GM19238 (cell line): ENCODE results near the gene PPP1R8.
"Not testable (repeated sequence)": the region's sequence is repeated elsewhere in the genome, so short reads cannot be mapped to it uniquely, and the experiment has no call there.

Experiments used
- DNase-seq: peaks from one replicate; pipeline ENCODE4 v3.0.0; 2011; ENCODE audit warnings: low spot score; ENCODE audit not compliant: insufficient read length

PPP1R8 gene

GRCh38 chr1:27831568-27832410, 1.2 kb downstream of the PPP1R8 start:
- no peak for DNase-seq

- no peak for DNase-seq
Measured at GRCh38 chr1:27832762-27833161, 2.2 kb downstream of the PPP1R8 start.

DNA sequence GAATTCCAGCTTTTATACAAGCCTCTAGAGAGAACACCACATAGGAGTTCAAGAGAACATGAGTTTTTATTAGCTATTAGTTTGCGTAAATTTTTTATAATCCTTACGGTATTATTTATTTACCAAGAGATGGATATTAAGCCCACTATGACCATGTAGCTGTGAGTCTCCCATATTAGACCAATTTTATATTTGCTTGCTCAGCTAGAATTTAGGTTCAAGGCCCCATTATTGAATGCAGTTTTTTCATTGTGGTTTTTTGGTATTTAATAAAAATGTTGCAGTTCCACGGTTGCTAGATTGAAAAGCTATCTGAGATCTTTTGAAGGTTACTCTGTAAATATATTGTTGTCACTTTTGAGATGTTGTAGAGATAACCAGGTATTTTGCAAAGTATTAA, 2.9 kb downstream of the PPP1R8 start:
- no peak for DNase-seq

DNA sequence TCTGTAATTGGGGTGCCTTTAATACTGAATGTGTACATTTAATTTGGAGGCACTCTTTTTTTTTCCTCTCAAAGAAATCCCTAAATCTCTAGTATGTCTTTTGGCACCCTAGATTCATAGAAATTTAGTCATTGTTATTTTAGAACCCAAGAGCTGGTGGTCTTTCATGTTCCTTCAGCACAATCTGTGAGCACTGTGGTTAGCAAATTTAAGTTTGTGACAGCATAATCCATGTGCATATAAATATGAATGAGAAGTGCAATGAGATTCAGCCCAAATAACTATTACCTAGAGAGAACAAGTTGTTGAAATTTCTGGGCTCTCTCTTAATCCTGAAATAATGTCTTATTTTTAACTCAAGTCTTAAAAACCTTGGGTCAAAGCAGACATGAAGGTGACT, 4.5 kb downstream of the PPP1R8 start:
- DNase-seq: no peak

DNA sequence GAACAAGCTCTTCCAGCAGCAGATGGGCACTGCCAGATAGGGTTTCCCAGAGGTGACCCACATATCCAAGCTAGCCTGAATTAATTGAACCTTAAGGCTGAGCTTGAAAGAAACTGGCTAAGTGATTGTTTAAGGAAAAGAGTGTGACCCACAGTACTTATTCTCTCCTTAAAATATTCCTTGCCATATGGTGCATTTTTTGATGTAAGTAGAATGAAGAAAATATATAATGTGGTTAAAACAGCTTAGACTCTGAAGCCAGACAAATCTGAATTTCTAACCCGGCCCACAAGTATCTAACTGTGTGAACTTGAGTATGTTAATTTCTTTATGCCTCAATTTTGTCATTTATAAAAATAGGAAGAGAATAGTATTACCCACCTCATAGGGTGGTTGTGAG, 4.9 kb downstream of the PPP1R8 start:
- DNase-seq: no peak

- DNase-seq: no peak
Measured at GRCh38 chr1:27849951-27850350, 19.4 kb downstream of the PPP1R8 start.

GRCh38 chr1:27855085-27855484, 24.5 kb downstream of the PPP1R8 start:
- DNase-seq: no peak

DNA sequence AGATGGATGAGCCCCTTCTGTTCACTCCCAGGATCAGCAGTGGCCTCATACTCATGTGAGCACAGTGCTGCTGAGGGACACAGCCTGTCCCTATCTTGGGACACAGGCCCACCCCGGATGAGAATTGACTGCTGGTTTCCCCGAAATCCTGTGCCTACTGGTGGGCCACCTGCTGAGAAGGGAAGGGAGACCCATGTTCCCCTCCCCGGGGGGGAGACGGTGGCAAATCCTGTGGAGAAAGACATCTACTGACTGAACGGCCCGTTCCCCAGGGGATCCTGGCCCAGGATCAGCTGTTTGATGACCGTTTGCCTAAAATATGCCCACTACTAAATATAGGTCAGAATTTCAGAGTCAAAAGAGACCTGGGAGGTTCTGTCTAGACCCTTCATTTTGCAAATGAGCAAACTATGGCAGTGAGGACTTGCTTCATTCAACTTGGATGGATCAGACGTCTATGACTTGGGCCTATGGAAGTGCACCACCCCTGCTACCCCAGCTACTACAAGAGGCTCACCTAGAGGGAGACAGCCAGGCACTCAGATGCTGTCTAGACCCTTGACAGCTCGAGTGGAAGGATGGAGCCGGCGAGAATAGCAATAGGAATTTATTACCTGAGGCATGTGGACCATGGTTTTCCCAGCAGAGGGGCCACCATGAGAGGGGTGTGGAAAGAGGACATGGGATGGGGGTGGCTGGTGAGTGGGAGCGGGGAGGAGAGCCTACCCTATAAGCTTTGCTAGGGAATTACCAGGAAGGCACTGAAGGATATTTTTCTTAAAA, 26.2 kb downstream of the PPP1R8 start:
- DNase-seq: no peak

- not testable (repeated sequence) for DNase-seq
Measured at GRCh38 chr1:27857552-27857951, 27.0 kb downstream of the PPP1R8 start.

DNA sequence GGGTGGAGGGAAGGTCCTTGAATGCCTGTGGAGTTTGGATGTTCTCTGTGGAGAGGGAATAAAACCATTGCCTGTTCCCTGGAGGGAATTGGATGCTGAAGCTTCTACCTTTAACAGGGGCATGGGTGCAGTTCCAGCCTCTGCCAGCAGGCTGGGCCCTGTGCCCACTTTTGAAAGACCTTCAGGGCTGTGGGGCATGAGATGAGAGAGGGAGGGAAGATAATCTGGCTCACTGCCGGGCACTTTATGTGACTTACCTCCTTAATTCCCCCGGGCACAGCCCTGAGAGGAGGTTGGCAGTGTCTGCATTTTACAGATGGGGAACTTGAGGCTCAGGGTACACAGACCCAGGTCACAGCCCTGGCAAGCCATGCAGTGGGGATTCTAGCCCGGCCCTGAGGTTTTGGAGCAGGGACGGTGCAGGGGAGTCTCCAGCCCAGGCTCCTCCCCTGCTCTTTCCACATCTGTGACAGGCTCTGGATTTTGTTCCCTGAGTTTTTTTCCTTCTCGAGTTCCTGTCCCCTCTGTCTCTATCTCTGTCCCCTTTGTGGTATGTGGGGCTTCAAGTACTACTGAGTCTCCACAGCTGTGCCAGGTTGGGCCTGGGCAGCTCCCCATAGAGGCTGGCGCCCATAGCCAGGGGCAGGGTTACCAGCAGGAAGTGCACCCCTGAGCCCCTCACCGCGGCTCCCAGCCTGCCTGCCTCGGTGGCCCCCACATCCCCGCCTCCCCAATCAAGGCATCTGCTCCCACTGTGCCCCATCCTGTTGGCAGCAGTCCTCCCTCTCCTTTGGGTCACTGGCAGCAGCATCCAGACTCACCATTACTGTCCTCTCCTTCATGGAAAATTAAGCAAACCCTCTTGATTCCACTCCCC, 27.7 kb downstream of the PPP1R8 start:
- DNase-seq: peak; percentile 71

- no peak for DNase-seq
Measured at GRCh38 chr1:27858949-27859576, 28.5 kb downstream of the PPP1R8 start.

DNA sequence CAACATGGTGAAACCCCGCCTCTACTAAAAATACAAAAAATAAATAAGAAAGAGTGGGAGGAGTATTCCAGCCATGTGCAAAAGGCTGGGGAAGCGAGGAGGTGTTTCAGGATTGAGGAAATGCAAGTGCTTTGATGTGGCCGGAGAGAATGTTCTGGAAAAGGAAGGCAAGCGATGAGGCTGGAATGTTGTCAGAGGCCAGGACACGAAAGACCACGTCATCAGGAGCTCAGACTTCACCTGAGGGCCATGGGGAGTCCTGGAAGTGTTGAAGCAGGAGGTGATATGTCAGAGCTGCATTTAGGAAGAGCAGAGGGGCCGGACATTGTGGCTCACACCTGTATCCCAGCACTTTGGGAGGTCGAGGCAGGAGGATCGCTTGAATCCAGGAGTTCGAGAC, 30.9 kb downstream of the PPP1R8 start:
- no peak for DNase-seq

DNA sequence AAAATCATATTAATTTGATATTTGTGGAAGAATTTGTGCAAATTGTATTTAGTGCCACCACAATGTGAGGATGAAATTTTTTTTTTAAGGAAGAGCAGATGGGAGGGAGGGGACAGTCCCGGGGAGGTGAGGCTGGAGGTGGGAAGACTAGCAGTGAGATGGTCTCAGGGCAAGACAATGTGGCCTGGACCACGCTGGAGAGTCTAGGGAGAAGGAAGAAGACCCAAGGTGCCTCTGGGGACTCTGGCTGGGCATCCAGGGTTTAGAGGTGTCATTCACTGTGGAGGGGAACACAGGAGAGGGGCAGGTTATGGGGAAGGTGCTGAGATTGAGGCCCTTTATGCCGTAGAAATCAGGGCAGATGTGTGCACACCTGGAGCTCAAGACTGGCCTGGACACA, 31.4 kb downstream of the PPP1R8 start:
- DNase-seq: no peak

- DNase-seq: no peak
Measured at GRCh38 chr1:27862671-27863537, 32.3 kb downstream of the PPP1R8 start.

GRCh38 chr1:27863538-27863915, 32.9 kb downstream of the PPP1R8 start:
- DNase-seq: no peak

- no peak for DNase-seq
Measured at GRCh38 chr1:27864264-27864895, 33.8 kb downstream of the PPP1R8 start.

DNA sequence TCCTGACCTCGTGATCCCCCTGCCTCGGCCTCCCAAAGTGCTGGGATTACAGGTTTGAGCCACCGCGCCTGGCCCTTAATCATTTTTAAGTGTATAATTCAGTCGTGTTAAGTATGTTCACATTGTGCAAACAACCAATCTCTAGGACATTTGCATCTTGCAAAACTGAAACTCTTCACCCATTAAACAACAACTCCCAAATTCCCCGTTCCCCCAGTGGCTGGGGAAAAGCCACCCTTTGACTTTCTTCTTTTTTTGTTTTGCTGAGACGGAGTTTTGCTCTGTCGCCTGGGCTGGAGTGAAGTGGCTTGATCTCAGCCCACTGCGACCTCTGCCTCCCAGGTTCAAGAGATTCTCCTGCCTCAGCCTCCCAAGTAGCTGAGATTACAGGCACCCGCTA, 35.2 kb downstream of the PPP1R8 start:
- DNase-seq: no peak

GRCh38 chr1:27868556-27868931, 38.0 kb downstream of the PPP1R8 start:
- no peak for DNase-seq

- DNase-seq: no peak
Measured at GRCh38 chr1:27868932-27869718, 38.5 kb downstream of the PPP1R8 start.
